ENCODE measurements around the gene OTOF. TPM values are rescaled to one million over a fixed set of nuclear protein-coding genes. Genes with fewer than 3 reads are reported as not detected.

Gene OTOF
- total and polyA plus RNA-seq, 3 experiments from 2014 or later = 1.7 to 2.6 (median 1.7) TPM

- Histone ChIP-seq H3K9me3 (ENCODE audit: low read length) (no peaks in the 10 kb centered on the region), H3K4me1 (ENCODE audit: insufficient read depth, low read length) (no peaks in the 10 kb centered on the region), H3K27me3 (ENCODE audit: insufficient read depth, low read length, poor library complexity, severe bottlenecking) (no peaks in the 10 kb centered on the region), H3K27ac (ENCODE audit: low read depth, low read length) (no peak overlapping the region), H3K4me3 (ENCODE audit: low read length) (no peak overlapping the region), H3K36me3 (ENCODE audit: insufficient read depth, low read length) (no peaks in the 10 kb centered on the region)
- DNase-seq = no peak
- H3K27ac Mint-ChIP-seq = no peak overlapping the region
- POLR2A ChIA-PET = no interaction called here
- H3K4me1 Mint-ChIP-seq = peaks cover 0 to 4% (median 2%) of the 10 kb centered on the region in 3 donors
- CTCF ChIA-PET = no interaction called here
- H3K4me3 Mint-ChIP-seq = no peak overlapping the region
- H3K27me3 Mint-ChIP-seq = peaks cover 2 to 4% of the 10 kb centered on the region in 2 donors
- H3K9me3 Mint-ChIP-seq = no peaks in the 10 kb centered on the region
- no peaks in the 10 kb centered on the region for H3K36me3 Mint-ChIP-seq
These were observed 10.7 kb upstream of the OTOF start for GRCh38 chr2:26488463-26489212.

- no peaks in the 10 kb centered on the region for H3K9me3 ChIP-seq (ENCODE audit: low read length)
- H3K4me3 Mint-ChIP-seq = no peak overlapping the region
- H3K27ac ChIP-seq (ENCODE audit: low read depth, low read length) = no peak overlapping the region
- H3K9me3 Mint-ChIP-seq = no peaks in the 10 kb centered on the region
- ChIA-PET POLR2A (no interaction called here), CTCF (no interaction called here)
- peaks cover 2 to 4% of the 10 kb centered on the region in 2 donors for H3K27me3 Mint-ChIP-seq
- no peak overlapping the region for H3K4me3 ChIP-seq (ENCODE audit: low read length)
- H3K36me3 ChIP-seq (ENCODE audit: insufficient read depth, low read length) = no peaks in the 10 kb centered on the region
- no peak overlapping the region for H3K27ac Mint-ChIP-seq
- no peaks in the 10 kb centered on the region for H3K27me3 ChIP-seq (ENCODE audit: insufficient read depth, low read length, poor library complexity, severe bottlenecking)
- H3K4me1 ChIP-seq (ENCODE audit: insufficient read depth, low read length) = no peaks in the 10 kb centered on the region
- H3K4me1 Mint-ChIP-seq = no peaks in the 10 kb centered on the region
- no peak for DNase-seq
- H3K36me3 Mint-ChIP-seq = no peaks in the 10 kb centered on the region
These were observed 9.3 kb upstream of the OTOF start for GRCh38 chr2:26487192-26487591.

GRCh38 chr2:26486789-26487188 lies 8.9 kb upstream of the OTOF start:
- no peaks in the 10 kb centered on the region for H3K4me1 ChIP-seq (ENCODE audit: insufficient read depth, low read length)
- Mint-ChIP-seq H3K27me3 (peaks cover 2 to 4% of the 10 kb centered on the region in 2 donors), H3K9me3 (no peaks in the 10 kb centered on the region), H3K4me1 (no peaks in the 10 kb centered on the region), H3K27ac (no peak overlapping the region), H3K4me3 (no peak overlapping the region), H3K36me3 (no peaks in the 10 kb centered on the region)
- no peak overlapping the region for H3K4me3 ChIP-seq (ENCODE audit: low read length)
- POLR2A ChIA-PET = no interaction called here
- H3K9me3 ChIP-seq (ENCODE audit: low read length) = no peaks in the 10 kb centered on the region
- H3K27me3 ChIP-seq (ENCODE audit: insufficient read depth, low read length, poor library complexity, severe bottlenecking) = no peaks in the 10 kb centered on the region
- H3K36me3 ChIP-seq (ENCODE audit: insufficient read depth, low read length) = no peaks in the 10 kb centered on the region
- CTCF ChIA-PET = no interaction called here
- DNase-seq = no peak
- no peak overlapping the region for H3K27ac ChIP-seq (ENCODE audit: low read depth, low read length)

GRCh38 chr2:26485725-26486418 lies 7.9 kb upstream of the OTOF start:
- no peak overlapping the region for H3K27ac ChIP-seq (ENCODE audit: low read depth, low read length)
- Mint-ChIP-seq H3K36me3 (no peaks in the 10 kb centered on the region), H3K9me3 (no peaks in the 10 kb centered on the region), H3K27ac (no peak overlapping the region), H3K4me1 (no peaks in the 10 kb centered on the region), H3K4me3 (no peak overlapping the region), H3K27me3 (peaks cover 2 to 4% of the 10 kb centered on the region in 2 donors)
- CTCF ChIA-PET = no interaction called here
- DNase-seq = no peak
- no peaks in the 10 kb centered on the region for H3K9me3 ChIP-seq (ENCODE audit: low read length)
- no peaks in the 10 kb centered on the region for H3K36me3 ChIP-seq (ENCODE audit: insufficient read depth, low read length)
- no peak overlapping the region for H3K4me3 ChIP-seq (ENCODE audit: low read length)
- H3K4me1 ChIP-seq (ENCODE audit: insufficient read depth, low read length) = no peaks in the 10 kb centered on the region
- POLR2A ChIA-PET = no interaction called here
- no peaks in the 10 kb centered on the region for H3K27me3 ChIP-seq (ENCODE audit: insufficient read depth, low read length, poor library complexity, severe bottlenecking)

GRCh38 chr2:26485099-26485498 lies 7.2 kb upstream of the OTOF start:
- H3K27me3 ChIP-seq (ENCODE audit: insufficient read depth, low read length, poor library complexity, severe bottlenecking) = no peaks in the 10 kb centered on the region
- ChIA-PET POLR2A (no interaction called here), CTCF (no interaction called here)
- H3K36me3 ChIP-seq (ENCODE audit: insufficient read depth, low read length) = no peaks in the 10 kb centered on the region
- H3K4me1 Mint-ChIP-seq = no peaks in the 10 kb centered on the region
- no peaks in the 10 kb centered on the region for H3K9me3 Mint-ChIP-seq
- no peak overlapping the region for H3K27ac Mint-ChIP-seq
- H3K4me3 ChIP-seq (ENCODE audit: low read length) = no peak overlapping the region
- H3K4me3 Mint-ChIP-seq = no peak overlapping the region
- no peaks in the 10 kb centered on the region for H3K4me1 ChIP-seq (ENCODE audit: insufficient read depth, low read length)
- no peaks in the 10 kb centered on the region for H3K9me3 ChIP-seq (ENCODE audit: low read length)
- no peak overlapping the region for H3K27ac ChIP-seq (ENCODE audit: low read depth, low read length)
- peaks cover 2 to 4% of the 10 kb centered on the region in 2 donors for H3K27me3 Mint-ChIP-seq
- DNase-seq = no peak
- no peaks in the 10 kb centered on the region for H3K36me3 Mint-ChIP-seq

- H3K36me3 ChIP-seq (ENCODE audit: insufficient read depth, low read length) = no peaks in the 10 kb centered on the region
- no peak overlapping the region for H3K27ac Mint-ChIP-seq
- H3K36me3 Mint-ChIP-seq = no peaks in the 10 kb centered on the region
- ChIA-PET CTCF (no interaction called here), POLR2A (no interaction called here)
- H3K4me1 Mint-ChIP-seq = no peaks in the 10 kb centered on the region
- no peak for DNase-seq
- H3K27me3 ChIP-seq (ENCODE audit: insufficient read depth, low read length, poor library complexity, severe bottlenecking) = no peaks in the 10 kb centered on the region
- no peak overlapping the region for H3K4me3 ChIP-seq (ENCODE audit: low read length)
- H3K4me3 Mint-ChIP-seq = no peak overlapping the region
- peaks cover 2 to 4% of the 10 kb centered on the region in 2 donors for H3K27me3 Mint-ChIP-seq
- H3K9me3 Mint-ChIP-seq = no peaks in the 10 kb centered on the region
- H3K4me1 ChIP-seq (ENCODE audit: insufficient read depth, low read length) = no peaks in the 10 kb centered on the region
- no peak overlapping the region for H3K27ac ChIP-seq (ENCODE audit: low read depth, low read length)
- no peaks in the 10 kb centered on the region for H3K9me3 ChIP-seq (ENCODE audit: low read length)
These were observed 6.7 kb upstream of the OTOF start for GRCh38 chr2:26484579-26484978.

- Histone ChIP-seq H3K9me3 (ENCODE audit: low read length) (no peaks in the 10 kb centered on the region), H3K4me1 (ENCODE audit: insufficient read depth, low read length) (no peaks in the 10 kb centered on the region), H3K4me3 (ENCODE audit: low read length) (no peak overlapping the region), H3K27ac (ENCODE audit: low read depth, low read length) (no peak overlapping the region), H3K36me3 (ENCODE audit: insufficient read depth, low read length) (no peaks in the 10 kb centered on the region), H3K27me3 (ENCODE audit: insufficient read depth, low read length, poor library complexity, severe bottlenecking) (no peaks in the 10 kb centered on the region)
- no peaks in the 10 kb centered on the region for H3K9me3 Mint-ChIP-seq
- ChIA-PET POLR2A (no interaction called here), CTCF (no interaction called here)
- no peaks in the 10 kb centered on the region for H3K36me3 Mint-ChIP-seq
- DNase-seq = no peak
- no peak overlapping the region for H3K4me3 Mint-ChIP-seq
- H3K27me3 Mint-ChIP-seq = peaks cover 2 to 4% of the 10 kb centered on the region in 2 donors
- H3K4me1 Mint-ChIP-seq = no peaks in the 10 kb centered on the region
- H3K27ac Mint-ChIP-seq = no peak overlapping the region
These were observed 6.1 kb upstream of the OTOF start for GRCh38 chr2:26483957-26484565.

- no peaks in the 10 kb centered on the region for H3K9me3 ChIP-seq (ENCODE audit: low read length)
- H3K27me3 ChIP-seq (ENCODE audit: insufficient read depth, low read length, poor library complexity, severe bottlenecking) = no peaks in the 10 kb centered on the region
- H3K36me3 Mint-ChIP-seq = no peaks in the 10 kb centered on the region
- H3K36me3 ChIP-seq (ENCODE audit: insufficient read depth, low read length) = no peaks in the 10 kb centered on the region
- DNase-seq = no peak
- no peaks in the 10 kb centered on the region for H3K4me1 ChIP-seq (ENCODE audit: insufficient read depth, low read length)
- no peaks in the 10 kb centered on the region for H3K9me3 Mint-ChIP-seq
- ChIA-PET CTCF (no interaction called here), POLR2A (no interaction called here)
- no peaks in the 10 kb centered on the region for H3K4me1 Mint-ChIP-seq
- no peak overlapping the region for H3K27ac ChIP-seq (ENCODE audit: low read depth, low read length)
- no peak overlapping the region for H3K4me3 ChIP-seq (ENCODE audit: low read length)
- no peak overlapping the region for H3K27ac Mint-ChIP-seq
- H3K27me3 Mint-ChIP-seq = peaks cover 2 to 4% of the 10 kb centered on the region in 2 donors
- no peak overlapping the region for H3K4me3 Mint-ChIP-seq
These were observed 5.6 kb upstream of the OTOF start for GRCh38 chr2:26483516-26483915.
